Measurements from ENCODE around the gene MGP.

MGP gene

DNA sequence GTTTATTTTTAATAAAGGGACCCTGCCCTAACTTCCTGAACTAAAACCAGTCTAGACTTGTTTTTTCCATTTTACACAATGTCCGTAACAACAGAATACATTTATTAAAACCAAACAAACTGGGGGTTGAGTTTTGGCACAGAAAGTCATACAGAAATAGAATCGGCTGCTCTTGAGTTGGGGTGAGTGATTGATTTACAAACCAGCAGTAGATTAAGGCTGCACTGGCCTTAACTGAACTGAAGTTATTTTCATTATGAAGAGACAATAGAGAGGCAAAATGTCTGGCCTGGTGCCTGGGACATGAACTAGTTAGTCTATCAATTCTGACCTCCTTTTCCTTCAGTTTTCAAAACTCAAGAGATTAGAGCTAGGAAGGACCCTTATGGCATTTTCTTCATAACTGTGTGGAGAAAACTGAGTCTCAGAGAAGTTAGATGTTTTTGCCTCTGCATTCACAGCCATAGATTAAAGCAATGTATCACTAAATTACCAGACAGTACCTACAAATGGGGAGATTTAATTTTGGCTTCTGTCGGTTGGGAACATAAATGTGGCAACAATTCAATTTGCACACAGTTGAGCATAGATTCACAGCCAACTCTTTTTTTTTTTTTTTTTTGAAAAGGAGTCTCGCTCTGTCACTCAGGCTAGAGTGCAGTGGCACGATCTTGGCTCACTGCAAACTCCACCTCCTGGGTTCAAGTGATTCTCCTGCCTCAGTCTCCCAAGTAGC, 19.8 kb upstream of the MGP start:
- no peak for DNase-seq (ENCODE audit: low read depth)
- H3K4me3 ChIP-seq (ENCODE audit: control insufficient read depth, low read depth, low read length), result no peak overlapping the region
- TF ChIP-seq, protein P1, sequence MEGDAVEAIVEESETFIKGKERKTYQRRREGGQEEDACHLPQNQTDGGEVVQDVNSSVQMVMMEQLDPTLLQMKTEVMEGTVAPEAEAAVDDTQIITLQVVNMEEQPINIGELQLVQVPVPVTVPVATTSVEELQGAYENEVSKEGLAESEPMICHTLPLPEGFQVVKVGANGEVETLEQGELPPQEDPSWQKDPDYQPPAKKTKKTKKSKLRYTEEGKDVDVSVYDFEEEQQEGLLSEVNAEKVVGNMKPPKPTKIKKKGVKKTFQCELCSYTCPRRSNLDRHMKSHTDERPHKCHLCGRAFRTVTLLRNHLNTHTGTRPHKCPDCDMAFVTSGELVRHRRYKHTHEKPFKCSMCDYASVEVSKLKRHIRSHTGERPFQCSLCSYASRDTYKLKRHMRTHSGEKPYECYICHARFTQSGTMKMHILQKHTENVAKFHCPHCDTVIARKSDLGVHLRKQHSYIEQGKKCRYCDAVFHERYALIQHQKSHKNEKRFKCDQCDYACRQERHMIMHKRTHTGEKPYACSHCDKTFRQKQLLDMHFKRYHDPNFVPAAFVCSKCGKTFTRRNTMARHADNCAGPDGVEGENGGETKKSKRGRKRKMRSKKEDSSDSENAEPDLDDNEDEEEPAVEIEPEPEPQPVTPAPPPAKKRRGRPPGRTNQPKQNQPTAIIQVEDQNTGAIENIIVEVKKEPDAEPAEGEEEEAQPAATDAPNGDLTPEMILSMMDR (IDR thresholded peaks at IDR 0.05; ENCODE audit: control insufficient read depth, insufficient read depth, low read depth, low read length, missing control alignments), result no peak

DNA sequence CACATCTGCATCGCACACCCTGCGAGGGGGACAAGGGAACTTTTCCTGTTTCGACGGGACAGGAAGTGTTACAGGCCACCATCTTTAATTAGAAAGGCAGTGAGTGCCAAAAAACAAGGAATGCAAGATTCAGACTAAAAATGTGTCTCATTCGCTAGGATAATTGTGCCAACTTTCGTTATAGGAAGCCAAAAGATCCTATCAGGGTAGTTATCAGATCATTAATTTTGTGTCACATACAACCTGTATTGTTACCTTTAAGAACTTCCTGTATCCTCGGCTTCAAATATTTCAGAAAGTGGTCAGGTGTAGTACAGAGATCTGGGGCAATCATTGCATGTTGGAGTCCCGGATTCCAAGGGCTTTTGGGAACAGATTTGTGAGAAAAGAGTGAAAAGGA, 19.2 kb upstream of the MGP start:
- H3K4me3 ChIP-seq (ENCODE audit: control insufficient read depth, low read depth, low read length), result no peak overlapping the region
- TF ChIP-seq, protein P1 (IDR thresholded peaks at IDR 0.05; ENCODE audit: control insufficient read depth, insufficient read depth, low read depth, low read length, missing control alignments), result no peak
- no peak for DNase-seq (ENCODE audit: low read depth)

DNA sequence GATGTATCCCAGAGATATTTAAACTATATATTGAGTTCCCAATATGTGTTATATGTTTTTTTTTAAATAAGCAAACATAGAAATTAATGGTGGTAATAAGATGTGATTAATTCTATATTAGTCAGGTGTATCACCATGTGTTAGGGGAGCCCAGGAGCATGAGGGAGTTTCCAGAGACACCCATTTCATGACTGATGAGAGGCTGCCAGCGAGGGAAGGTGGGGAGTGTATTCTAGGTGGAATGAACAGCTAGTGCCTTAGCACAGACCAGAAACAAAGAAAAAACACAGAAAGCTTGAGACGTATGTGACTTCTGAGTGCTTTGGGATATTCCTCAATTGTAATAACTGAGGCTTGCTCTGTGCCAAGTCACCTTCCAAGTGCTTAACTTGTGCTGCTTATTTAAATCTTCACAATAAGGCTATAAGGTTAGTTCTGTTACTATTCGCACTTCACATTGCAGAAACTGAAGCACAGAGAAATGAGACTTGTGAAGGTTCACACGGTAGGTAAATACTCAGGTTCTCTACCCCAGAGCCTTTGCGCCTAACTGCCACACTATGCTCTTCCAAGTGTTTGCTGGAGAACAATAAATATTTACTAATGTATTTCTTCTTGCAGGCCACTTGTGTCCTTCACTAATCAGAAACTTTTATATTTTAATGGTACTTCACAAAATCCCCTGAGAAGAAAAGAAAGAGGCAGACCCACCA, 17.9 kb upstream of the MGP start:
- DNase-seq (ENCODE audit: low read depth), result no peak
- H3K4me3 ChIP-seq (ENCODE audit: control insufficient read depth, low read depth, low read length), result no peak overlapping the region
- TF ChIP-seq, protein P1 (IDR thresholded peaks at IDR 0.05; ENCODE audit: control insufficient read depth, insufficient read depth, low read depth, low read length, missing control alignments), result no peak

DNA sequence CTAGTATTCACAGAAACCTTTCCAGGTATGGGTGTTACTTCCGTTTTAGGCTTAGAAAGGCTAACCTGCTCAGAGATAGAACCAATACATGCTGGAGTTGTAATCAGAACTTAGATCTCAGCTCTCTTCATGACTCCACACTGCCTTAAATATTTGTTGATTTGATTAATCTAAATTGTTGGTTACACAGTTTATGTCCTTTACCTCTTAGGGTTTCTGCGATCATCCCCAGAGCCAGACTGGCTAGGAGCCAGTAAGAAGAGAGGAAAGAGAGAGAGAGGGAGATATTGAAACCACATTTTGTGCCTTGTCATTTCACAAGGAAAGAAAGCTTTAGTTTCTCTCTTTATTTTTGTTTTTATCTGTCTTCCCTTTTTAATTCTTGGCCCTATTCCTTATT, 16.8 kb upstream of the MGP start:
- no peak overlapping the region for H3K4me3 ChIP-seq (ENCODE audit: control insufficient read depth, low read depth, low read length)
- DNase-seq (ENCODE audit: low read depth), result no peak
- TF ChIP-seq, protein P1 (IDR thresholded peaks at IDR 0.05; ENCODE audit: control insufficient read depth, insufficient read depth, low read depth, low read length, missing control alignments), result no peak

DNA sequence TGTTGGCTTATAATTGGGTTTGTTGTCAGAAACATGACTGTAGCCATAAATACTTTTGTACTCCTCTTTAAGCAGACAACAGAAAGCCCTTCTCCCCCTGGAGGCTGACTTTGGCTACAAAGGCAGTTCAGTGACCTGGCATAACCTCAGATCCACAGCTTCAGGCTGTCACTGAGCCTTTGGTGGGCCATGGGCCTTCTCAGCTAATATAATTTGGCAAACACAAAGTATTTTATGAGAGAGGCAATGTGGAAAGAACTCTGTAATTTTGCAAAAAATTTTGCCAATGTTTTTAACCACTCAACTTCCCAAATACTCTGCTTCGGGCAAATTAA, 15.5 kb upstream of the MGP start:
- no peak for DNase-seq (ENCODE audit: low read depth)
- no peak overlapping the region for H3K4me3 ChIP-seq (ENCODE audit: control insufficient read depth, low read depth, low read length)
- TF ChIP-seq, protein P1 (IDR thresholded peaks at IDR 0.05; ENCODE audit: control insufficient read depth, insufficient read depth, low read depth, low read length, missing control alignments), result no peak

DNA sequence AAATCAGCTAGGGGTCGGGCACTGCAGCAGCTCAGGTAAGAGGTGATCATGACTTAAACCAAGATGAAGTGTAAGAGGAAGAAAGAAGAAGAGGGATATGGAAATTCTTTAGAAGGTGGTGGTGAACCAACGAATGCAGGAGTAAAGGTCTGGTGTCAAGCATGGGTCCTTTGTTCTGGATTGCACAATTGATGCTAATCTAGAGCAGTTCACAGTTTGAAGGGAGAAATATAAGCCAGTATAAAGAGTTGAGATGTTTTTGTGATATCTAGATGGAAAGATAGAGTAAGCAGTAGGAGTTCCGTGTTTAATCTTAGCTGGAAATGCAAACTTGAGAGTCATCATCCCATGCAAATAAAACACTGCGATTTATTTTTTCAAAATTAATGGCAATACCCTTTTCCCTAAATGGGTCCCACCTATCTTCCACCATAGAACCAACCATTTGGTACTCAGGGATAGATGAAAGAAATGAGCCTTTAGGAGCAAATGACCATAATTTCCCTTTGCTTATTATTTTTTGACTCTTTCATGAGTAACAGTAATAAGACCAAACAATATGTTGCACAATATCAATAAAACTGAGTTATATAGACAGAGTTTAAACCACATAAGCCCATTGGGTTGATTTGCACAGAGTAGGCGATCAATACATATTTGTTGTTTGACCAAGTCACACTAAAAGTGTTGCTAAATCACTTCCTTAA, 15.0 kb upstream of the MGP start:
- TF ChIP-seq, protein P1 (IDR thresholded peaks at IDR 0.05; ENCODE audit: control insufficient read depth, insufficient read depth, low read depth, low read length, missing control alignments), result no peak
- no peak for DNase-seq (ENCODE audit: low read depth)
- H3K4me3 ChIP-seq (ENCODE audit: control insufficient read depth, low read depth, low read length), result no peak overlapping the region

Data from AG09309 (cell line).